ENCODE measurements around the gene ARHGAP42.

GRCh38 chr11:100863080-100863581 lies 176.0 kb downstream of the ARHGAP42 start:
- TF ChIP-seq POLR2AphosphoS5 (IDR thresholded peaks at IDR 0.05; ENCODE audit: borderline replicate concordance, low read depth, low read length): no peak
- no peak for TF ChIP-seq EZH2 (IDR thresholded peaks at IDR 0.05)
- no peak for TF ChIP-seq FOXP2 (optimal IDR thresholded peaks at IDR 0.05; ENCODE audit: control extremely low read depth, extremely low read length, insufficient read depth)

All from SK-N-MC (cell line).